ENCODE data around the gene SMIM41.

SMIM41 gene

GRCh38 chr12:52123487-52124186 lies 44.1 kb downstream of the SMIM41 start:
- DNase-seq = no peak

GRCh38 chr12:52125476-52125900 lies 46.0 kb downstream of the SMIM41 start:
- peak in 1 of 2 experiments; percentile 24 for DNase-seq

GRCh38 chr12:52126050-52126604 lies 46.6 kb downstream of the SMIM41 start:
- no peak for DNase-seq

DNA sequence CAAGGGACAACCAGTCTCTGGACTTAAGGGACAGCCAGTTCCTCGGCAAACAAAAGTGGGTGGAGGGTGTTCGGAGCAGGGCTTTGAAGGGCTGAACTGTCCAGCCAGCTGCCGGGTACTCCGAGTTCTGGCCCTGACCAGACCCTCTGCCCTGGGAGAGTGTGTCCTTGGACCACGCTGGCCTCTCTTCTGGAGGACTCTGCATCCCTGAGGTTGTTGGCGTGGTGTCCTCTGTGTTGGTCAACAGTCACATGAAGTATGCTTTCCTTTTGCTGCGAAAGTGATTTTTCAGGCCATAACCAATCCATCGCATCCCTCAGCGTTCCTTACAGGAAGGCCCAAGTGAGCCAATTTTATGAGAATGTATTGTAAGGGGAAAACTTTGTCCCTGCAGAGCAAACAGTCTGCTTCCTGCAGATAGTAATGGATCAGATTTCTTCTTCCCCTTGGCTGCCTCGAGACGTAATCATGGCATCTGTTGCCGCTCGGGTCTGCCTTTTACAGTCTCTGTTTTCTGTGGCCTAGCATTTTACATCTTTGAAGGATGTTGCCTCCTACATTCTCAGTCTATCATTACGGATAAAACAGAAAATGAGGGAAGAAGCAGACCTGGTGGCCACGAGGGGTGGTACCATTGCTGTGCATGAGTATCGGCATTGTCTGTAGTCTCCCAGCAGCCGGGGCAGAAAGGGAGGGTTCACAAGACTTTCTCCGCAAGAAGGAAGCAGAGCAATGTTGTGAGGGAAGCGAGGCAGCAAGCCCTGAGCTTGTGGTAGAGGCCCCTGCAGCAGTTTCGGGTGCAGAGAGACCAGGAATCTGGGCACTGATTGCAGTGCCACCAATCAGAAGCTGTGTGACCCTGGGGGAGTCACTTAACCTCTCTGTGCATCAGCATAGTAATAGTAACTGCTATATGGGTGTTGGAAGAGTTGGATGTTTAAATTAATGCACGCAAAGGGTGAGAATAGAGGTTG lies 47.4 kb downstream of the SMIM41 start:
- no peak for DNase-seq

- no peak for DNase-seq
Measured at GRCh38 chr12:52127683-52128450, 48.4 kb downstream of the SMIM41 start.

DNA sequence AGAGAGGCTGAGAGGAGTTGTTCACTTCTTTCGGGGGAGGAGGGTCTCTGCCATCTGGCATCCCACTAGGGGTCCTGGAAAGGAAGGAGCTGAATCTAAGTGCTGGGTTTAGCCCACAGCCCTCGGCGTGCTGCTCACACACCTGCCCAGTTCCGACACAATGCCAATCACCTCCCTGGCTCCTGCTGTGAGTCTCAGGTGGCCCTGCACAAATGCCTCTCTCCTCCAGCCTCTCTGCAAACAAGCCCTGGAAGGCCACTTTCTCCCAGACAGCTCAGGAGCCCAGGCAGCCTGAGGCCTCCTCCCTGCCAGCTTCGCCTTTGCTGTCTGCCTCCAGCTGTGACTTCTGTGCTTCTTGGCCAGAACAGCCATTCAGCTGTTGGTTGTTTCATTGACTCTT lies 51.2 kb downstream of the SMIM41 start:
- DNase-seq = peak; percentile 81 to 91

GRCh38 chr12:52132754-52133161 lies 53.3 kb downstream of the SMIM41 start:
- no peak for DNase-seq

- DNase-seq = no peak
Measured at GRCh38 chr12:52137746-52138145, 58.2 kb downstream of the SMIM41 start.

DNA sequence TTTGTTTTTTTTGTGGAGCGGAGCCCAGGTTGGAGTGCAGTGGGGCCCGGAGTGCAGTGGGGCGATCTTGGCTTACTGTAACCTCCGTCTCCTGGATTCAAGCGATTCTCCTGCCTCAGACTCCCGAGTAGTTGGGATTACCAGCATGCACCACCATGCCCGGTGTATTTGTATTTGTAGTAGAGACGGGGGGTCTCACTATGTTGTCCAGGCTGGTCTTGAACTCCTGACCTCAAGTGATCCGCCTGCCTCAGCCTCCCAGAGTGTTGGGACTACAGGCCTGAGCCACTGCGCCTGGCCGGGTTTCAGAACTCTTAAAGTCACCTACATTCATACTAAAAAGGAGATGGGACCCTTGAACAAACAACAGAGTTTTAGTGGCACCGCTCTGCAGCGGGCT lies 59.6 kb downstream of the SMIM41 start:
- DNase-seq = no peak

GRCh38 chr12:52139579-52140062 lies 60.1 kb downstream of the SMIM41 start:
- peak; percentile 32 to 37 for DNase-seq

- DNase-seq = no peak
Measured at GRCh38 chr12:52141306-52141705, 61.8 kb downstream of the SMIM41 start.

GRCh38 chr12:52141875-52142274 lies 62.4 kb downstream of the SMIM41 start:
- DNase-seq = no peak

- DNase-seq = no peak
Measured at GRCh38 chr12:52142431-52142830, 62.9 kb downstream of the SMIM41 start.

DNA sequence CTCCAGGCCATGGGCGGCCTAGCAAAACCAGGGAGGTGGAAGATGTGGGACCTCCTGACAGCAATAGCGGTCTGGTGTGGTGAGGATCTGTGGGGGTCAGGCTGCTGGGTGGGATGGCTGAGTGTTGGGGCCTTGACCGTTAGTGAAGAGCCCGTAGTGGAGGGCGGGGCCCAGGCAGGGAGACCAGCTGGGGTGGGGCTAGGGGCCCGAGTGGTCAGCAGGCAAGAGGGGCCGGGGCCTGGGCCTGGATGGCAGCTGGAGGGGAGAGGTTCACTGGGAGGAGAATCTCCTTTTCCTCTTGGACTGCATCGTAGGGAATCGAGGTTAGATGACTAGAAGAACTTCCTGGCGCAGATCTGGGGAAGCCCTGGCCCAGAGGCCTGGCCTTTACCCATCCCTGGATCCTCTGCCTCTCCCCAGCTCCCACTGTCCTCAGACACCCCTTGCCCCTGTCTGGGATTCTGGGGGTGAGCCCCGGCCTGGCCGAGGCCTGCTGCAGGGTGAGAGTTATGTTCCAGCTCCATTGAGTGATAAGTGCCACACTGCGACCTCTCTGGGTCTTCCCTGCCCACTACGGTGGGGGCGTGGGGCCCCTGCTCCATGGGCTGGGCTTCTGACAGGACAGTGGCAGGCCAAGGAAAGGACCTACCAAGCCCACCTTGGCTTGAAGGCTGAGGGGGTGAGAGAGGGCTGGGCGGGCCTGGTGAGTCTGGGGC lies 65.2 kb downstream of the SMIM41 start:
- no peak for DNase-seq

DNA sequence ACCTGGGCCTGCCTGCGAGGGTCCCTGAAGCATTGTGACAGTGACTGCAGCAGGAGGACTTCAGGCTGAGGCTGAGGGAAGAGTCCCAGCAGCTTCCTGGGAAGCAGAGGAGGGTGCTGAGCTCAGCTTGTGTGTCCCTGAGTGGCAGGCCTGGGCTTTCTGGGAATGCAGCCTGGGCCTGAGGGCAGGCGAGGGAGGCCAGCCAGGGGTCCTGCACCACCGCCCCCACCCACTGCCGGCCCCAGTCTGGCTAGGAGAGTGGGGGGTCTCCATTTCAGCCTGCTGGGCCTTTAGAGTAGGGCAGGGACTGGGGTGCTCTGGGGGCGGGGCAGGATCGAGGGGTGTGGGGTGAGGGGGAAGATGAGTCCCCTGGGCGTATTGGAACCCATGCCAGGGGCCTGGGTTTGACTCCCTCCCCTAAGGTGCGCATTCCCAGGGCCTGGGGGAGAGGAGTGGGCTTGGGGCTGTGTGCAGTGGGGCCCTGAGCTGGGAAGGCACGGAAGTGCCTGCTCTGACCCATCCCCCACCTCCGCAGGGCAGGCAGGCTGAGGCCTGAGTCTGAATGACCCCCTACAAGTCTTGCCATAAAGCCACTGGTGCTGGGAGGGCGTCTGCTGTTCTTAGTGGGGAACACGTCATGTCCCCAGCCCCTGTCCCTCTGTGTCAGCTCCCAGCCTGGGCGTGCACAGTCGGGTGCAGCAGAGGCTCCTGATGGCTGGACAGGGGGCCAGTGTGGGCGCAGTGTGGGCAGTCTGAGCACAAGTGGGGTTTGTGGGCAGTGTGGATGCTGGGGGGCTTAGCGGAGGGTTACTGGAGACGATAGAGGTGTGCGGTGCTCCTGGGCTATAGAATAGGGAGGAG lies 66.0 kb downstream of the SMIM41 start:
- no peak for DNase-seq

DNA sequence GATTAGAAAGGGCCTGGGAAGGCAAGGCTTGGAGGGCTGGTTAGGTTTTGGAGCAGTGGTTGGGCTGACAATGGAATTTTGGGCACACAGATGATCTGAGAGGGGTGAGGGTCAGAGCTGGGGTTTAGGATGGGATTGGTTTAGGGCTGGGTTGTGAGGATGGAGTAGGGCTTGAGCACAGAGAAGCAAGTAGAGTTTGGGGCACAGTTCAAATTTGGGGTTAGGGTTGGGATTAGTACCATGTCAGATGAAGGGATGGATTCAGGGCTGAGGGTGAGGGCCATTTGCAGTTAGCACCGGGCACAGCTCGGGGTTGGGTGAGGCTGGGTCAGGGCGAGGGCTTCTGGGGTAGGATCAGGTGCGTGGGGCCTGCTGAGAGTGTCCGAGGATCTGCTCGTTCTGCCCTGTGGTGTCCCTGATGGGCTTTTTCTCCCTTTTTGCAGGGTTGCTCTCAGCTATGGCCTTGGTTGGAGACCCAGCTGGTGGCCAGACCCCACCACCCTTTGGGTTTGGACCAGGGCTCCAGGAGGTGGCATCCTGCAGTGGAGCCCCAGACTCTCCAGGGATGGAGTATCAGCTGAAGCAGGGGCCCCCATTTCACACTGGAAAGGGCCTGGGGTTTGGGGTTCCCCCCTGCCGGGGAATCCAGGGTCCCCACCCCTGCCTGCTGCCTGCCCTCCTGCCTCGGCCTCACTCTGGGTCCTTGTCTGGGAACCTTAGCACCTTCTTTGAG lies 66.8 kb downstream of the SMIM41 start:
- no peak for DNase-seq

GRCh38 chr12:52146822-52147366 lies 67.4 kb downstream of the SMIM41 start:
- no peak for DNase-seq

GRCh38 chr12:52147367-52147963 lies 68.0 kb downstream of the SMIM41 start:
- DNase-seq = no peak

DNA sequence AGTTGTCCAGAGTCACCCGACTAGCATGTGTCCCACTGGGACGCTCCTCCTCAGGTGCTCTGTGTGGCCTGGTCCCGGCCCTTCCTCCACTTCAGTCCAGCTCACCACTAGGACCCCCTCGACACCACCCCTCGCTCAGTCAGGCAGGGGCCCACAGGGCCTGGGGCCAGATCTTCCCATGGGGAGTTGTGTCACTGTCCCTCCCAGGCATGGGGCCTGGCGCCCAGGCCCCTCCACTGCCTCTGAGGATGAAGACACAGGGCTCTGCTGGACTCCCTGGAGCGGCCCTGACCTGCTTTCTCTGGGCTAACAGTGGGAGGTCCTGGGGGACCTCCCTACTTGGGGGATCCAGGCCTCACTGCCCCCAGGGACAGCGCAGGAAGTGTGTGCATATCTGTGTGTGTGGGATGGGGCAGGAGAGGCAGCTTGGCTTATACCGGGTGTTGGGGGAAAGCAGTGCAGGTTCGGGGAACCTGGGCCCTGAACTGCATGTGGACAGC lies 68.5 kb downstream of the SMIM41 start:
- DNase-seq = no peak
